ENCODE measurements around the gene DRAM1. TPM values are rescaled to one million over a fixed set of nuclear protein-coding genes. Genes with fewer than 3 reads are reported as not detected.

The DRAM1 gene
- total and polyA plus RNA-seq, 10 of the 15 experiments (the other 5 are each of a cell fraction or from before 2014, with no cell fraction given), result 22.4 to 91.5 (median 41.4) TPM

DNA sequence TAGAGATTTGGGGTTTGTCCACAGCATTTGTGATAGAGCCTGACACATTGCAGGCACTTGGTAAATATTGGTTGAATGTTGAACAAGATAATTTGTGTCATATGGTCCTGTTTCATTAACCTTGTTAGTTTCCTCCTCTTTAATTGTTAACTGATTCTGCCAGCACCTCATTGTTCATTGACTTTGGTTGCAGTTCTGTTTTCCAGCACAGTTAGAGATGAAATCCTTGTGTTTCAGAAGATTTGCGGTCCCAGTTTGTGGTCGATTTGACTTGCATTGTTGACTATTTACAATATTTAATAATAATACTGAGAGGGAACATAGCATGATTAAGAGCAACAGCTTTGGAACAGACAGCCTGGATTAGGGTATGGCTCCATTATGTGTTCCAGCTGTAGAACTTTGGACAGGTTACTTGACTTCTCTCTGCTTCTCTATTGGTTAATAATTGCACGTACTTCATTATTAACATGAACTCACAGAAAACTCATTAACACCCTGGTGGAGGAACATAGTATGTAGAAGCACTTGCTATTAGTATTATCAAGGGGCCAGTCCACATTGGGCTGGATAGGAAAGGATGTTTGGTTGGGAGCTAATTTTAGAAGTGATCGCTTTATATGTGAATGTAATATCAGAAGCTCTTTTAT is 8.7 kb downstream of the DRAM1 start (continued):
- TF ChIP-seq TBL1XR1 (IDR thresholded peaks at IDR 0.05; ENCODE audit: low read depth, low read length) (no peak), SP1 (IDR thresholded peaks at IDR 0.05; ENCODE audit: low read depth, low read length) (no peak), BRCA1 (IDR thresholded peaks at IDR 0.05; ENCODE audit: low read depth, low read length) (no peak), POLR2AphosphoS5 (IDR thresholded peaks at IDR 0.05; ENCODE audit: low read length) (no peak), CBX3 (IDR thresholded peaks at IDR 0.05; ENCODE audit: borderline replicate concordance, low read depth) (no peak)
- TF ChIP-seq, protein P1, sequence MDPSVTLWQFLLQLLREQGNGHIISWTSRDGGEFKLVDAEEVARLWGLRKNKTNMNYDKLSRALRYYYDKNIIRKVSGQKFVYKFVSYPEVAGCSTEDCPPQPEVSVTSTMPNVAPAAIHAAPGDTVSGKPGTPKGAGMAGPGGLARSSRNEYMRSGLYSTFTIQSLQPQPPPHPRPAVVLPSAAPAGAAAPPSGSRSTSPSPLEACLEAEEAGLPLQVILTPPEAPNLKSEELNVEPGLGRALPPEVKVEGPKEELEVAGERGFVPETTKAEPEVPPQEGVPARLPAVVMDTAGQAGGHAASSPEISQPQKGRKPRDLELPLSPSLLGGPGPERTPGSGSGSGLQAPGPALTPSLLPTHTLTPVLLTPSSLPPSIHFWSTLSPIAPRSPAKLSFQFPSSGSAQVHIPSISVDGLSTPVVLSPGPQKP (IDR thresholded peaks at IDR 0.05; ENCODE audit: low read depth, low read length), result no peak

DNA sequence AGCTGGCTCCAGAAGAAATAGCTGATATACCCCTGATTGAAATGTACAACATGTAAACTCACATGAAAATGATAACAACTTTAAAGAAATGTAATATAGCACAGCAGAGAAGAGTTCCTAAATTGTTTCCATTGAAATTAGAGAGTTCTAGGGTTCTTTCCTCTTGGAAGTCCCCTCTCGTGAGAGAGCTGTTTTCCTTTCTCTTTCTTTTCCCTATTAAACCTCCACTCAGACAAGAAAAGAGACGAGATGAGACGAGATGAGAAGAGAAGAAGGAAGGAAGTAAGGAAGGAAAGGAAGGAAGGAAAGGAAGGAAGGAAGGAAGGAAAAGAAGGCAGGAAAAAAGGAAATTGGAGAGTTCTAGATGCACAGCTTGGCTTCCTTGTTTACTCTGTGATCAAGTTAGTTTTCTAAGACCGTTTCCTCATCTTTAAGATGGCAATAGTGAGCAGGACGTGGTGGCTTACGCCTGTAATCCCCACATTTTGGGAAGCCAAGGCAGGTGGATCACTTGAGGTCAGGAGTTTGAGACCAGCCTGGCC is 11.9 kb downstream of the DRAM1 start:
- FAIRE-seq (no peak), DNase-seq (ENCODE audit: low read depth, low spot score) (no peak), ATAC-seq (no peak; the same call in 1 of the 3 replicates)
- H3K4me2 ChIP-seq (ENCODE audit: control insufficient read depth, insufficient read depth), result peak overlapping the region; percentile 62
- CTCF ChIA-PET, result interaction anchor here (0.6 to 3.4 kb wide), 6 partner anchors 9 to 477 kb away, joined by 3 to 19 read pairs (median 4); partner anchors contain the start of gene GNPTAB
- peaks cover 72% of the 10 kb centered on the region for H3K79me2 ChIP-seq (ENCODE audit: control insufficient read depth, insufficient read depth, low read length)
- in situ Hi-C loops (cut with MboI), result no loop called here
- SMC1A ChIA-PET (ENCODE audit: uncharacterized antibody, unreplicated experiment), result interaction anchor here (0.6 to 3.2 kb wide), 9 partner anchors 9 to 46 kb away, joined by 3 to 10 read pairs (median 4); partner anchors contain the start of gene DRAM1
- no peaks in the 10 kb centered on the region; the same call in 2 of the 3 replicates for H3K9me3 ChIP-seq (replicated peaks; ENCODE audit: control insufficient read depth, insufficient read depth, low read length)
- peaks cover 11% of the 10 kb centered on the region for H3K4me1 ChIP-seq (ENCODE audit: control insufficient read depth, insufficient read depth, low read length)
- H3K27me3 ChIP-seq (replicated peaks in 1 of 2; ENCODE audit: control insufficient read depth in 2 of 2, insufficient read depth in 2 of 2, low read length in 1 of 2), result no peaks in the 10 kb centered on the region
- RAD21 ChIA-PET (ENCODE audit: unreplicated experiment), result interaction anchor here (0.6 to 0.9 kb wide), 3 partner anchors 17 to 1912 kb away, joined by 3 to 4 read pairs (median 3); no protein-coding TSS in a partner anchor
- 0 out of 2 replicates have a peak overlapping the region, but pooled peaks have one; percentile 26 for H2AFZ ChIP-seq (ENCODE audit: control insufficient read depth, low read depth, low read length)
- TF ChIP-seq HDGF (IDR thresholded peaks at IDR 0.05) (peak; percentile 56; the same call in 1 of the 2 replicates), EP300 (IDR thresholded peaks at IDR 0.05; ENCODE audit: borderline replicate concordance in 1 of 2, control insufficient read depth in 1 of 2, low read depth in 2 of 2, low read length in 2 of 2) (no peak; a peak in 1 of 4 replicates), PAX8 (IDR thresholded peaks at IDR 0.05) (no peak), ZNF384 (IDR thresholded peaks at IDR 0.05; ENCODE audit: borderline replicate concordance, low read depth, low read length) (no peak), ATF7 (IDR thresholded peaks at IDR 0.05; ENCODE audit: low read depth) (peak; percentile 12; the same call in 1 of the 2 replicates), IKZF1 (conservative IDR thresholded peaks at IDR 0.05) (peak; percentile 65), ETV6 (conservative IDR thresholded peaks at IDR 0.05 in 1 of 2, IDR thresholded peaks at IDR 0.05 in 1 of 2; ENCODE audit: borderline replicate concordance in 1 of 2, low read depth in 1 of 2) (peak in 1 of 2 experiments; percentile 97; a peak in 2 of 4 replicates), IKZF2 (IDR thresholded peaks at IDR 0.05) (peak; percentile 59 to 68; a peak in 3 of 4 replicates)
- TF ChIP-seq, protein P2, sequence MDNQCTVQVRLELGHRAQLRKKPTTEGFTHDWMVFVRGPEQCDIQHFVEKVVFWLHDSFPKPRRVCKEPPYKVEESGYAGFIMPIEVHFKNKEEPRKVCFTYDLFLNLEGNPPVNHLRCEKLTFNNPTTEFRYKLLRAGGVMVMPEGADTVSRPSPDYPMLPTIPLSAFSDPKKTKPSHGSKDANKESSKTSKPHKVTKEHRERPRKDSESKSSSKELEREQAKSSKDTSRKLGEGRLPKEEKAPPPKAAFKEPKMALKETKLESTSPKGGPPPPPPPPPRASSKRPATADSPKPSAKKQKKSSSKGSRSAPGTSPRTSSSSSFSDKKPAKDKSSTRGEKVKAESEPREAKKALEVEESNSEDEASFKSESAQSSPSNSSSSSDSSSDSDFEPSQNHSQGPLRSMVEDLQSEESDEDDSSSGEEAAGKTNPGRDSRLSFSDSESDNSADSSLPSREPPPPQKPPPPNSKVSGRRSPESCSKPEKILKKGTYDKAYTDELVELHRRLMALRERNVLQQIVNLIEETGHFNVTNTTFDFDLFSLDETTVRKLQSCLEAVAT (IDR thresholded peaks at IDR 0.05), result peak; percentile 37; the same call in 1 of the 2 replicates
- TF ChIP-seq, protein P3, sequence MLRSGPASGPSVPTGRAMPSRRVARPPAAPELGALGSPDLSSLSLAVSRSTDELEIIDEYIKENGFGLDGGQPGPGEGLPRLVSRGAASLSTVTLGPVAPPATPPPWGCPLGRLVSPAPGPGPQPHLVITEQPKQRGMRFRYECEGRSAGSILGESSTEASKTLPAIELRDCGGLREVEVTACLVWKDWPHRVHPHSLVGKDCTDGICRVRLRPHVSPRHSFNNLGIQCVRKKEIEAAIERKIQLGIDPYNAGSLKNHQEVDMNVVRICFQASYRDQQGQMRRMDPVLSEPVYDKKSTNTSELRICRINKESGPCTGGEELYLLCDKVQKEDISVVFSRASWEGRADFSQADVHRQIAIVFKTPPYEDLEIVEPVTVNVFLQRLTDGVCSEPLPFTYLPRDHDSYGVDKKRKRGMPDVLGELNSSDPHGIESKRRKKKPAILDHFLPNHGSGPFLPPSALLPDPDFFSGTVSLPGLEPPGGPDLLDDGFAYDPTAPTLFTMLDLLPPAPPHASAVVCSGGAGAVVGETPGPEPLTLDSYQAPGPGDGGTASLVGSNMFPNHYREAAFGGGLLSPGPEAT (IDR thresholded peaks at IDR 0.05; ENCODE audit: low read depth), result peak; percentile 72
- H3K27ac ChIP-seq (ENCODE audit: control insufficient read depth, insufficient read depth), result peak overlapping the region; percentile 75
- BruUV-seq (replicated peaks), result TSS peak; percentile 14
- intact Hi-C loops (cut with micrococcal nuclease; ENCODE audit: unreplicated experiment), result no loop called here
- H3K9ac ChIP-seq (ENCODE audit: control insufficient read depth, insufficient read depth, low read length), result no peak overlapping the region; the same call in 1 of the 2 replicates
- WGBS (ENCODE audit: insufficient coverage, insufficient replicate concordance, low lambda C conversion rate, missing lambda C conversion rate), result 50% methylated on average over 5 of the region's 6 CpGs
- peaks cover 0 to 2% of the 10 kb centered on the region in 2 experiments; a peak in 2 of 4 replicates for H3K36me3 ChIP-seq (ENCODE audit: control insufficient read depth in 2 of 2, insufficient read depth in 2 of 2, low read length in 1 of 2)
- H4K20me1 ChIP-seq (ENCODE audit: control insufficient read depth, insufficient read depth), result no peaks in the 10 kb centered on the region
- H3K4me3 ChIP-seq, result peak overlapping the region; percentile 6
- POLR2A ChIA-PET, result interaction anchor here (0.7 to 3.4 kb wide), 4 partner anchors 12 to 49 kb away, joined by 3 to 12 read pairs (median 3); partner anchors contain the start of gene DRAM1
